ENCODE data around the gene MAGI1.

The MAGI1 gene

GRCh38 chr3:65582012-65582717 is 456.6 kb downstream of the MAGI1 start:
- Histone ChIP-seq H3K27ac (replicated peaks) (no peak overlapping the region), H3K27me3 (ENCODE audit: insufficient read depth, poor library complexity, severe bottlenecking) (no peaks in the 10 kb centered on the region), H3K4me3 (replicated peaks; ENCODE audit: insufficient read depth, low read length) (no peak overlapping the region)
- no peak for DNase-seq (ENCODE audit: low read depth in 1 of 2, low spot score in 1 of 2)
- TF ChIP-seq CTCF (IDR thresholded peaks at IDR 0.05; ENCODE audit: insufficient read depth, low read length), result no peak

- Histone ChIP-seq H3K4me3 (replicated peaks; ENCODE audit: insufficient read depth, low read length) (no peak overlapping the region), H3K27ac (replicated peaks) (no peak overlapping the region), H3K27me3 (ENCODE audit: insufficient read depth, poor library complexity, severe bottlenecking) (no peaks in the 10 kb centered on the region)
- TF ChIP-seq CTCF (IDR thresholded peaks at IDR 0.05; ENCODE audit: insufficient read depth, low read length) (no peak), SPI1 (IDR thresholded peaks at IDR 0.05; ENCODE audit: borderline replicate concordance, low read depth) (no peak), POLR2AphosphoS5 (IDR thresholded peaks at IDR 0.05; ENCODE audit: low read depth) (no peak), GABPA (IDR thresholded peaks at IDR 0.05; ENCODE audit: low read depth) (no peak), REST (IDR thresholded peaks at IDR 0.05; ENCODE audit: insufficient replicate concordance, low read depth) (no peak)
- no peak for DNase-seq (ENCODE audit: low read depth in 1 of 2, low spot score in 1 of 2)
Measured at GRCh38 chr3:65581313-65581712, 457.4 kb downstream of the MAGI1 start.

- DNase-seq (ENCODE audit: low read depth in 1 of 2, low spot score in 1 of 2), result no peak
- no peak overlapping the region for H3K27ac ChIP-seq (replicated peaks)
- H3K4me3 ChIP-seq (replicated peaks; ENCODE audit: insufficient read depth, low read length), result no peak overlapping the region
- H3K27me3 ChIP-seq (ENCODE audit: insufficient read depth, poor library complexity, severe bottlenecking), result no peaks in the 10 kb centered on the region
- no peak for TF ChIP-seq POLR2AphosphoS5 (IDR thresholded peaks at IDR 0.05; ENCODE audit: low read depth)
- no peak for TF ChIP-seq REST (IDR thresholded peaks at IDR 0.05; ENCODE audit: insufficient replicate concordance, low read depth)
- no peak for TF ChIP-seq SPI1 (IDR thresholded peaks at IDR 0.05; ENCODE audit: borderline replicate concordance, low read depth)
- TF ChIP-seq GABPA (IDR thresholded peaks at IDR 0.05; ENCODE audit: low read depth), result no peak
- TF ChIP-seq CTCF (IDR thresholded peaks at IDR 0.05; ENCODE audit: insufficient read depth, low read length), result no peak
Measured at GRCh38 chr3:65578861-65579260, 459.9 kb downstream of the MAGI1 start.

Measured in HL-60 (cell line).